ENCODE measurements around the gene MPST.

The MPST gene

DNA sequence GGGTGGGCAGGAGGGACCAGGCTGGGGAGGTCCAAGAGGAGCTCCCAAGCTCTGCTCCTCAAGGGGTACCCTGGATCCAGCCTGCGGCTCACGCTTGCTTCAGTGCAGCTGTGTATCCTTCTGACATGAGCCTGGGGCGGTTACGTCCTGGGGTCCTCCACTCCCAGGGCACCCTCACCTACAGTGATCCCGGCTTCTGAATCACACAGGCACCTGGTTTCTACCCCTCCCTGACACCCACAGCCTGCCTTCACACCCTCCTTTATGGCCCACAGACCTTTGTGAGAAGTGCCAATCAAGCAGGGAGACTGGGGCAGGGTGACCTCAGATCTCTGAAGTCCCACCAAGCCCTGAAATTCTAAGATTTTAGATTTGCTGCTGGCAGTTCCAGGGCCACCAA, 1.5 kb downstream of the MPST start:
- no peak overlapping the region for H3K4me3 ChIP-seq (replicated peaks; ENCODE audit: low read depth, low read length)
- no peaks in the 10 kb centered on the region for H3K27me3 ChIP-seq (replicated peaks; ENCODE audit: control insufficient read depth, insufficient read depth, low read length)
- no peak for TF ChIP-seq CTCF (IDR thresholded peaks at IDR 0.05; ENCODE audit: insufficient read depth, low read length, poor library complexity, severe bottlenecking)
- H3K36me3 ChIP-seq (ENCODE audit: control insufficient read depth, insufficient read depth, low read length): no peaks in the 10 kb centered on the region; the same call in 1 of the 2 replicates
- DNase-seq (ENCODE audit: extremely low read depth, insufficient read length): no peak

GRCh38 chr22:37021710-37022482, 2.4 kb downstream of the MPST start:
- no peaks in the 10 kb centered on the region; the same call in 1 of the 2 replicates for H3K36me3 ChIP-seq (ENCODE audit: control insufficient read depth, insufficient read depth, low read length)
- no peak overlapping the region for H3K4me3 ChIP-seq (replicated peaks; ENCODE audit: low read depth, low read length)
- no peak for DNase-seq (ENCODE audit: extremely low read depth, insufficient read length)
- no peaks in the 10 kb centered on the region for H3K27me3 ChIP-seq (replicated peaks; ENCODE audit: control insufficient read depth, insufficient read depth, low read length)
- peak; percentile 93 for TF ChIP-seq CTCF (IDR thresholded peaks at IDR 0.05; ENCODE audit: insufficient read depth, low read length, poor library complexity, severe bottlenecking)

- Histone ChIP-seq H3K4me3 (replicated peaks; ENCODE audit: low read depth, low read length) (no peak overlapping the region), H3K27me3 (replicated peaks; ENCODE audit: control insufficient read depth, insufficient read depth, low read length) (no peaks in the 10 kb centered on the region), H3K36me3 (ENCODE audit: control insufficient read depth, insufficient read depth, low read length) (no peaks in the 10 kb centered on the region; the same call in 1 of the 2 replicates)
- no peak for TF ChIP-seq CTCF (IDR thresholded peaks at IDR 0.05; ENCODE audit: insufficient read depth, low read length, poor library complexity, severe bottlenecking)
- DNase-seq (ENCODE audit: extremely low read depth, insufficient read length): no peak
These were observed 3.2 kb downstream of the MPST start for GRCh38 chr22:37022483-37023337.

GRCh38 chr22:37023743-37024338, 4.3 kb downstream of the MPST start:
- Histone ChIP-seq H3K36me3 (ENCODE audit: control insufficient read depth, insufficient read depth, low read length) (no peaks in the 10 kb centered on the region; the same call in 1 of the 2 replicates), H3K4me3 (replicated peaks; ENCODE audit: low read depth, low read length) (no peak overlapping the region), H3K27me3 (replicated peaks; ENCODE audit: control insufficient read depth, insufficient read depth, low read length) (no peaks in the 10 kb centered on the region)
- no peak for TF ChIP-seq CTCF (IDR thresholded peaks at IDR 0.05; ENCODE audit: insufficient read depth, low read length, poor library complexity, severe bottlenecking)
- DNase-seq (ENCODE audit: extremely low read depth, insufficient read length): no peak

GRCh38 chr22:37024339-37025157, 5.0 kb downstream of the MPST start:
- TF ChIP-seq CTCF (IDR thresholded peaks at IDR 0.05; ENCODE audit: insufficient read depth, low read length, poor library complexity, severe bottlenecking): no peak
- Histone ChIP-seq H3K36me3 (ENCODE audit: control insufficient read depth, insufficient read depth, low read length) (no peaks in the 10 kb centered on the region; the same call in none of the 2 replicates), H3K4me3 (replicated peaks; ENCODE audit: low read depth, low read length) (no peak overlapping the region), H3K27me3 (replicated peaks; ENCODE audit: control insufficient read depth, insufficient read depth, low read length) (no peaks in the 10 kb centered on the region)
- DNase-seq (ENCODE audit: extremely low read depth, insufficient read length): no peak

All from GM06990 (cell line).